OCI-LY7 (cell line): ENCODE measurements around the gene GCH1. TPM values are rescaled to one million over a fixed set of nuclear protein-coding genes. Genes with fewer than 3 reads are reported as not detected.
"Not testable (repeated sequence)": the region's sequence is repeated elsewhere in the genome, so short reads cannot be mapped to it uniquely, and the experiment has no call there.

Experiments
- BruUV-seq: library from RNA; stranded (reverse); fragments of 400-500 nt; replicated peaks from 2 replicates; lab custom pipeline; 2021; lab: Mats Ljungman, UMichigan
- CTCF ChIA-PET: fragments of 300-600 bp; sonication (Branson Sonifier 250); formaldehyde crosslinking; loops from one replicate; lab custom pipeline; 2022; ENCODE audit warnings: antibody characterized with exemption; ENCODE audit not compliant: unreplicated experiment; lab: Charles Lee
- POLR2A ChIA-PET: fragments of 300-600 bp; sonication (Branson Sonifier 250); formaldehyde crosslinking; loops from one replicate; lab custom pipeline; 2022; ENCODE audit warnings: antibody characterized with exemption; lab: Charles Lee
- DNase-seq: peaks from one replicate; pipeline ENCODE4 v3.0.0-alpha.2; 2015; ENCODE audit warnings: low spot score
- H2AFZ ChIP-seq: fragments of 200-600 bp; sonication (generic), shearing (Covaris generic); 2 replicates; pipeline ENCODE4 v1.6.1; 2014; ENCODE audit warnings: mild to moderate bottlenecking, antibody characterized with exemption, low read length, moderate library complexity
- H3K27ac ChIP-seq: fragments of 200-600 bp; sonication (generic); 2 replicates; pipeline ENCODE4 v1.5.1; 2014; ENCODE audit warnings: mixed run types, low read depth, mild to moderate bottlenecking, moderate library complexity, low read length, inconsistent platforms; ENCODE audit not compliant: poor library complexity, severe bottlenecking
- H3K36me3 ChIP-seq: fragments of 200-600 bp; sonication (generic); 2 replicates; pipeline ENCODE4 v1.6.1; 2014; ENCODE audit warnings: mild to moderate bottlenecking, antibody characterized with exemption, low read length, moderate library complexity, mixed read lengths; ENCODE audit not compliant: insufficient read depth
- H3K4me1 ChIP-seq: fragments of 200-600 bp; sonication (generic); 2 replicates; pipeline ENCODE4 v1.5.1; 2014; ENCODE audit warnings: mild to moderate bottlenecking, low read length; ENCODE audit not compliant: insufficient read depth, poor library complexity, severe bottlenecking
- H3K4me2 ChIP-seq: fragments of 200-600 bp; sonication (generic); 2 replicates; pipeline ENCODE4 v1.6.1; 2014; ENCODE audit warnings: mild to moderate bottlenecking, low read length
- H3K4me3 ChIP-seq: fragments of 200-600 bp; sonication (generic); 2 replicates; pipeline ENCODE4 v1.5.1; 2014; ENCODE audit warnings: mild to moderate bottlenecking, low read depth, low read length; ENCODE audit not compliant: poor library complexity, severe bottlenecking
- H3K79me2 ChIP-seq: fragments of 200-600 bp; sonication (generic); 2 replicates; pipeline ENCODE4 v1.6.1; 2016; ENCODE audit warnings: low read depth, mild to moderate bottlenecking, low read length, moderate library complexity, mixed read lengths; ENCODE audit not compliant: insufficient read depth
- H3K9me2 ChIP-seq: fragments of 200-600 bp; sonication (generic); 2 replicates; pipeline ENCODE4 v1.6.1; 2016; ENCODE audit warnings: mild to moderate bottlenecking, low read length, mixed read lengths; ENCODE audit not compliant: insufficient read depth
- H3K9me3 ChIP-seq: fragments of 200-600 bp; sonication (generic); 2 replicates; pipeline ENCODE4 v1.6.1; 2014; ENCODE audit warnings: mild to moderate bottlenecking, mixed run types, low read length, mixed read lengths
- H4K20me1 ChIP-seq: fragments of 200-600 bp; sonication (generic); 2 replicates; pipeline ENCODE4 v1.6.1; 2014; ENCODE audit warnings: mild to moderate bottlenecking, antibody characterized with exemption, low read length, moderate library complexity, mixed read lengths; ENCODE audit not compliant: insufficient read depth
- CTCF ChIP-seq: fragments of 200-600 bp; sonication (generic); conservative IDR thresholded peaks from 2 replicates; pipeline ENCODE4 v1.5.1; 2014; ENCODE audit warnings: mild to moderate bottlenecking, antibody characterized with exemption, low read length, moderate library complexity, mixed read lengths
- EZH2phosphoT487 ChIP-seq: fragments of 200-600 bp; sonication (generic); IDR thresholded peaks from 2 replicates; pipeline ENCODE4 v1.6.1; 2018; ENCODE audit warnings: low read depth, borderline replicate concordance, mild to moderate bottlenecking, mixed run types, antibody characterized with exemption, low read length, moderate library complexity, mixed read lengths
- intact Hi-C: fragments of 100-400 bp; cut with micrococcal nuclease; formaldehyde crosslinking; loops from one replicate; pipeline ENCODE4 v1.10.0; 2022; ENCODE audit not compliant: unreplicated experiment
- total RNA-seq, 2 experiments: library from RNA; depleted of rRNA in 1 of 2; stranded (reverse); fragments of >200 nt in 1 of 2; shearing (Covaris generic) in 1 of 2; gene quantifications; 2 replicates each; pipeline ENCODE4 v1.2.3, GENCODE V29; 2014 to 2022

The GCH1 gene
- total RNA-seq, 2 experiments from 2014 or later: 14.7 to 22.5 TPM

- no peak overlapping the region for H3K27ac ChIP-seq
- CTCF ChIA-PET: interaction anchor here (0.9 kb wide), 1 partner anchor 18 kb away, joined by 3 read pairs; no protein-coding TSS in a partner anchor
Measured at GRCh38 chr14:54803396-54803795, 99.2 kb downstream of the GCH1 start.

GRCh38 chr14:54801482-54801881, 101.1 kb downstream of the GCH1 start:
- POLR2A ChIA-PET, H4K20me1 ChIP-seq, H3K4me2 ChIP-seq, BruUV-seq, H3K79me2 ChIP-seq, H3K9me2 ChIP-seq, CTCF ChIA-PET, H3K9me3 ChIP-seq, H3K36me3 ChIP-seq, H3K4me3 ChIP-seq, H3K4me1 ChIP-seq, DNase-seq, H3K27ac ChIP-seq, H2AFZ ChIP-seq, intact Hi-C loops: not testable (repeated sequence)

More at GRCh38 chr14:54803396-54803795, 99.2 kb downstream of the GCH1 start:
- no peak for DNase-seq
- intact Hi-C loops: no loop called here
- Histone ChIP-seq H4K20me1 (no peaks in the 10 kb centered on the region), H3K4me1 (no peaks in the 10 kb centered on the region), H3K36me3 (no peaks in the 10 kb centered on the region), H2AFZ (no peak overlapping the region), H3K4me2 (no peak overlapping the region), H3K4me3 (no peak overlapping the region), H3K9me2 (no peaks in the 10 kb centered on the region), H3K79me2 (no peaks in the 10 kb centered on the region), H3K9me3 (no peaks in the 10 kb centered on the region)
- TF ChIP-seq EZH2phosphoT487: no peak
- no peak for TF ChIP-seq CTCF
- POLR2A ChIA-PET: no interaction called here
- no TSS peak for BruUV-seq

- Histone ChIP-seq H3K4me1 (no peaks in the 10 kb centered on the region), H3K9me3 (0 out of 2 replicates have a peak, but pooled peaks cover 7% of the 10 kb centered on the region)
Measured at GRCh38 chr14:54798465-54799124, 104.0 kb downstream of the GCH1 start.

More at GRCh38 chr14:54798465-54799124, 104.0 kb downstream of the GCH1 start:
- Histone ChIP-seq H2AFZ (no peak overlapping the region), H3K36me3 (no peaks in the 10 kb centered on the region), H4K20me1 (no peaks in the 10 kb centered on the region), H3K4me2 (no peak overlapping the region), H3K4me3 (no peak overlapping the region), H3K79me2 (no peaks in the 10 kb centered on the region), H3K9me2 (no peaks in the 10 kb centered on the region), H3K27ac (no peak overlapping the region)
- intact Hi-C loops: no loop called here
- POLR2A ChIA-PET: interaction anchor here (0.8 kb wide), 1 partner anchor 18 kb away, joined by 3 read pairs; no protein-coding TSS in a partner anchor
- no peak for DNase-seq
- TF ChIP-seq EZH2phosphoT487 (no peak), CTCF (no peak)
- CTCF ChIA-PET: no interaction called here
- no TSS peak for BruUV-seq
